GM19238 (cell line): ENCODE data around the gene CACNB4.

Source experiments
- DNase-seq: peaks from one replicate; pipeline ENCODE4 v3.0.0; 2011; ENCODE audit warnings: low spot score; ENCODE audit not compliant: insufficient read length

The CACNB4 gene

DNA sequence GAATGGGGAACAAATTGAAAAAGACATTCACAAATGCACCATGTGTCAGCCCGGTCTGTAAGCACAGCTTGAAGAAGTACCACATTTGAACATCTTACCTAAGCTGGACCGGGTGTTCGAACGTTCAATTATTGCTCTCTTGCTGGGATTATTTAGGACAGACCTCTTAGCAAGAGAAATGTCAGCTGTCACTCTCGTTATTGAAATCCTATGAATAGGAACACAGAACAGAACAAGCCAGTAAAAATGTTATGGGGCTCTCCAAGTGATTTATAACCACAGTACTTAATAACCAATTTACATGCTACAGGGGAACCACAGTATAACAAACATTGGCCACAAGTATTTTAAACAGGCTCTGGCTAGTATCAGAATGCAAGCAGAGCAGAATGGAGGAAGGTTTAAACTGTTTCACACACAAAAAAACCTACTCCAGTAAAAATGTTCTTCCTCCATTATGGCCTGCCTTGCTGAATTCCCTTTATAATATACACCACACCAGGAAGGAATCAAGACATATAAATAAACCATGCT is 238.2 kb downstream of the CACNB4 start:
- DNase-seq: no peak

DNA sequence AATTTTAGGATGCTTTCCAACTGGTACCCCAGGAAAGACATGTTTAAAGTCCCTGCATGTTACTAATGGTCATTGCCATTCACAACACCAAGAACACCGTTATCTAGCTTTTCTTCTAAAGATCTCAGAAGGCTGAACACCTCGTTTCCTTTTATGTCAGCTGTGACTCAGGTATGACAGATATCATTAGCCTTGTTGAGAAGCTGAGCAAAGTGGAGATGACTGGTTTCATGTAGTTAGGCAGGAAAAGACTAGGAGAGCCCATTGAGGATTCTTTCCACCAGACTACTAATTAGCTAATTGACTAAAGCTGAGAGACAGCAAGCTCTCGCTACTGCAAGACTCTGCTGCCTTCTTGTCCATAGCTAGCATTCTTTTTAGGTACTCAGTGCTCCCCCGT is 238.6 kb downstream of the CACNB4 start:
- DNase-seq: no peak

DNA sequence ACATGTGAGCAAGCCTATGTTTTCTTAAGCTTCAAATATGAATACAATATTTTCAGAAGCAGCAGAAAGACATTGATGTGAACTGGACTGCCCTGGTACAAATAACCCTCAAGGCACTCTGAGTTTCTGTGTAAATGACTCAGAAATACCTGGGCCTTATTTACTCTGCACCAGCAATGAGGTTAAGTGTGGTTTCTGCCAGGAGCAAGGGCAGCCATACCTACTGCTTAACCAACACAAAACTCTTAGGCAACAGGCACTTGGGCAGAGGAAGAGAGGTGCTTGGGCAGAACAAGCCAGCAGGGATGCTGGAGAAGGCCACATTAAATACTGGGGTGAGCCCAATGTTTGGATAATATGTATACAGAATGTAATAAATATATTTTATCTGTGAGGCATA is 241.2 kb downstream of the CACNB4 start:
- DNase-seq: no peak

GRCh38 chr2:151855111-151855510 is 243.7 kb downstream of the CACNB4 start:
- DNase-seq: no peak

- no peak for DNase-seq
Observed at GRCh38 chr2:151853070-151853758, 245.6 kb downstream of the CACNB4 start.

GRCh38 chr2:151852260-151853069 is 246.4 kb downstream of the CACNB4 start:
- DNase-seq: no peak

DNA sequence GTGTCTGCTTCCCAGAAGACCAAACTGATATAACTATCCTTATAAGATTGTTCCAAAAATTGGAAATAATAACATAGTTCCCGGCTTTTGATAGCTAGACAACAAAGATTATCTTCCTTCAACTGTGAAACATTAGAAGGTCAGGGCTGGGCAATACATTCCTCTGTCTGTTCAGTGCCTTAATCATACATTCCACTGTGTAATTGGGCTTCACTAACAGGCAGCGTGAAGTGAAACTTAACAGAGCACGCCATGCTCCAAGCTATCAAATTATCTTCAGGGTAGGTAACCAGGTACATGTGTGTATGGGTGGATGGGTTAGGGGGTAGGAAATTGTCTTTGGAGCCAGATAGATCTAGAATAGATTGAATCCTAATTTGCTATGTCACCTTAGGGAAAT is 247.1 kb downstream of the CACNB4 start:
- no peak for DNase-seq

GRCh38 chr2:151849413-151850010 is 249.3 kb downstream of the CACNB4 start:
- DNase-seq: no peak

GRCh38 chr2:151845884-151846283 is 253.0 kb downstream of the CACNB4 start:
- DNase-seq: no peak

GRCh38 chr2:151845481-151845880 is 253.4 kb downstream of the CACNB4 start:
- DNase-seq: no peak

- DNase-seq: no peak
Observed at GRCh38 chr2:151844211-151844896, 254.5 kb downstream of the CACNB4 start.

DNA sequence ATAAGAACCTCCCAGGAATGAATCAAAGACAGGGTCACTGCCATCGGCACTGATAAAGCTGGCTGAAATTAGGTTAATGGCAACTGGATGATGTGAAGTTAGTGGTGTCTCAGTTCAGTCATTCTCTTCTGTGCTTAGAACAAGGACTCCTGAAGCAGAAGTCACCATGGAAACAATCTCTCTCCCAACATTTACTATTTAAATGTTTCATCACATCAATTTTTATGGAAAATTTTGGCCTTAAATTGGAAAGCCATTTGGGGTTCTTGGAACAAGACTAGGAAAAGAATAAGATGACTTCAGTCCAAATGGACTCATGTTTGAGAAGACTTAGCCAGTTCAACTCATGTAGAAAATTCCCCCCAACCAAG is 255.2 kb downstream of the CACNB4 start:
- DNase-seq: no peak

- no peak for DNase-seq
Observed at GRCh38 chr2:151842830-151843690, 255.8 kb downstream of the CACNB4 start.

GRCh38 chr2:151841047-151841424 is 257.8 kb downstream of the CACNB4 start:
- DNase-seq: no peak

- DNase-seq: no peak
Observed at GRCh38 chr2:151840216-151841046, 258.4 kb downstream of the CACNB4 start.

DNA sequence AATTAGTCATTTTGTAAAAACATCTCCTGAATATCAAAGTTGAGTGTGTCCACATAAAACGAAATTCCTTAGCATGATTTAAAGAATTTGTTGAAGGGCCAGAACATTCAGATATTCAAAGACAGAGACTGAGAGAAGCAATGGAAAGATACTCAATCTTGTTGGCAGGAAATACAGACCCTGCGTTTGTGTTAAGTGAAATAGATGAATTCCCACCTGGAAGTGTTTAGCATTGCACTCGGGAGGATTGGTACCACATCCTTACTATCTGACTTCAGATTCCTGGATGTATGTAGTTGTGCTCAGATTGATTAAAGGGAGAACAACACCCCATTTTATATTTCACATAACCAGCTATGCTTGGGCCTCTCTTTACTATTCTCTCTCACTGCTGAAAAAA is 260.9 kb downstream of the CACNB4 start:
- no peak for DNase-seq

- no peak for DNase-seq
Observed at GRCh38 chr2:151833984-151834383, 264.9 kb downstream of the CACNB4 start.

GRCh38 chr2:151830961-151831360 is 267.9 kb downstream of the CACNB4 start:
- no peak for DNase-seq

GRCh38 chr2:151828890-151829324 is 269.9 kb downstream of the CACNB4 start:
- no peak for DNase-seq
